Heart right ventricle (tissue), 16 donors: ENCODE data around the gene PDE7B. TPM values are rescaled to one million over a fixed set of nuclear protein-coding genes. Genes with fewer than 3 reads are reported as not detected.

Experiments used
- ATAC-seq, 8 donors: fragments of 200-7000 bp; cut with Tn5 transposase; one replicate each; pipeline ENCODE4 v1.9.1; 2020; ENCODE audit warnings: mild to moderate bottlenecking in 8 of 8, moderate library complexity in 8 of 8, moderate number of reproducible peaks in 1 of 8
- DNase-seq, 2 donors: peaks; one replicate each; pipeline ENCODE4 v3.0.0-alpha.2; 2020
- H3K27ac ChIP-seq, 10 donors: fragments of 200-600 bp; sonication (generic) in 2 of 10; one replicate each; pipeline versions ENCODE4 v1.5.0 to v1.8.0; 2020 to 2022; ENCODE audit warnings: mild to moderate bottlenecking in 3 of 10
- H3K27me3 ChIP-seq, 7 donors: fragments of 200-600 bp; one replicate each; pipeline ENCODE4 v1.8.0; 2021 to 2022; ENCODE audit warnings: mild to moderate bottlenecking in 2 of 7
- H3K36me3 ChIP-seq, 9 donors: fragments of 200-600 bp; sonication (generic) in 1 of 9; one replicate each; pipeline versions ENCODE4 v1.5.0 to v1.8.0; 2020 to 2022; ENCODE audit warnings: mild to moderate bottlenecking in 2 of 9
- H3K4me1 ChIP-seq, 9 donors: fragments of 200-600 bp; sonication (generic) in 1 of 9; one replicate each; pipeline versions ENCODE4 v1.5.0 to v1.8.0; 2020 to 2022; ENCODE audit warnings: mild to moderate bottlenecking in 4 of 9
- H3K4me3 ChIP-seq, 10 donors: fragments of 200-600 bp; sonication (generic) in 2 of 10; one replicate each; pipeline versions ENCODE4 v1.5.0 to v1.8.0; 2020 to 2022; ENCODE audit warnings: mild to moderate bottlenecking in 7 of 10, moderate library complexity in 2 of 10
- H3K9me3 ChIP-seq, 11 donors: fragments of 200-600 bp in 10 of 11; sonication (generic) in 2 of 11; one replicate each; pipeline versions ENCODE4 v1.5.0 to v1.8.0; 2013 to 2022; ENCODE audit warnings: mild to moderate bottlenecking in 2 of 11, control low read depth in 1 of 11, moderate library complexity in 1 of 11
- WGBS, 2 donors: extraction: QIAGEN DNeasy Blood & Tissue Kit; methylation state at CpG; one replicate each; pipeline ENCODE4 v1.1.7; 2013; ENCODE audit warnings: inconsistent platforms in 1 of 2; 5-methylcytosine and 5-hydroxymethylcytosine counted together
- intact Hi-C, 10 donors: fragments of 100-400 bp; cut with DNase I; formaldehyde crosslinking; loops; one replicate each; pipeline versions ENCODE4 v1.11.1 to v1.14.2; 2022
- polyA plus RNA-seq, 2 donors: library from polyadenylated mRNA; stranded (reverse); fragments of 200-250 nt; gene quantifications; one replicate each; pipeline ENCODE4 v1.2.3, GENCODE V29; 2013
- total RNA-seq, 10 donors: library from RNA; stranded (reverse); fragmentation: NEBNext Ultra II Directional in 3 of 10; extraction: Animal tissue kit (Norgen Biotek cat#: 25700) in 3 of 10; gene quantifications; one replicate each; pipeline versions ENCODE4 v1.2.1 to v1.2.4, GENCODE V29; 2021 to 2023
- TF ChIP-seq, protein P1 (sequence below), 9 donors: fragments of 200-600 bp; sonication (generic) in 2 of 9; IDR thresholded peaks; one replicate each; pipeline versions ENCODE4 v1.5.0 to v1.8.0; 2021 to 2022; ENCODE audit warnings: antibody characterized with exemption in 9 of 9, mild to moderate bottlenecking in 5 of 9, moderate library complexity in 1 of 9
- donor health status: Arrhythmogenic right ventricular cardiomyopathy.
- donor health status: ischemic (EF 13 %, LVEDD 7.1; RV severe dilation, severe dysfunction).
- donor health status: healthy with polysubstance abuse.
- donor health status: DM: no; HTN: yes; CAD: no.
- donor health status: DM: no; HTN: no; CAD: no.
- donor health status: ischemic (EF 25% LVEDD 6.9; RV normal size, moderate dysfunction).
- donor health status: ischemic (EF 25% LVEDD 5.7; RV mildly dilated, moderate dysfunction).
- donor health status: healthy.
- donor health status: DM: yes; HTN: yes; CAD: no.
- donor health status: Ischemic cardiomyopathy.
- donor health status: ischemic (EF 35%, LVEDD 5.7; RV mildly dilated, moderate dysfunction).
- donor health status: nonischemic (EF 11% LVEDD 7.7; RV severe dilation, severe dysfunction).
- donor health status: DM: yes; HTN: yes; CAD: no.
- donor health status: PGD.
- donor health status: ischemic (EF 29% LVEDD 5.4; RV normal size, mild dysfunction).
- donor health status: nonischemic (EF 23%, LVEDD 6.1; RV moderate dilation, normal function).

Gene PDE7B
- total and polyA plus RNA-seq, 12 donors = 3.7 to 19.6 (median 10.8) TPM

GRCh38 chr6:136036071-136036380 is 184.5 kb downstream of the PDE7B start:
- no peak for ATAC-seq

DNA sequence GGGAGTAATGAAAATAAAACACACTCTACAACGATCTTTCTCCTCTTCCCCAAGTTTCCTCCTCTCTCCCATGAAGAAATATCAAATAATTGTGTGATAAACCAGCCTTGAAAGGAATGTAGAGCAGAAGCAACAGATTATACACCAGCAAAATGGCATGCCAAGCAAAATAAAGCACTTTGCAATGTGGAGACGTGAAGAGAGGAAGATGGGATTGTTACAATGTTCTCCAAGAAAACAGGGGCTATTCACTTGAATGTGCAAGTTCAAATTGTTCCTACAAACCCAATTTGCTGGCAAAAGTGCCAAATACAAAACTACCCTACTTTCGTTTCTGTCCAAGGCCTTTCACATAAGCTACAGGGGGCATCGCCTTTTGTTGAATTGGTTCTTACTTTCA is 185.1 kb downstream of the PDE7B start:
- TF ChIP-seq, protein P1, sequence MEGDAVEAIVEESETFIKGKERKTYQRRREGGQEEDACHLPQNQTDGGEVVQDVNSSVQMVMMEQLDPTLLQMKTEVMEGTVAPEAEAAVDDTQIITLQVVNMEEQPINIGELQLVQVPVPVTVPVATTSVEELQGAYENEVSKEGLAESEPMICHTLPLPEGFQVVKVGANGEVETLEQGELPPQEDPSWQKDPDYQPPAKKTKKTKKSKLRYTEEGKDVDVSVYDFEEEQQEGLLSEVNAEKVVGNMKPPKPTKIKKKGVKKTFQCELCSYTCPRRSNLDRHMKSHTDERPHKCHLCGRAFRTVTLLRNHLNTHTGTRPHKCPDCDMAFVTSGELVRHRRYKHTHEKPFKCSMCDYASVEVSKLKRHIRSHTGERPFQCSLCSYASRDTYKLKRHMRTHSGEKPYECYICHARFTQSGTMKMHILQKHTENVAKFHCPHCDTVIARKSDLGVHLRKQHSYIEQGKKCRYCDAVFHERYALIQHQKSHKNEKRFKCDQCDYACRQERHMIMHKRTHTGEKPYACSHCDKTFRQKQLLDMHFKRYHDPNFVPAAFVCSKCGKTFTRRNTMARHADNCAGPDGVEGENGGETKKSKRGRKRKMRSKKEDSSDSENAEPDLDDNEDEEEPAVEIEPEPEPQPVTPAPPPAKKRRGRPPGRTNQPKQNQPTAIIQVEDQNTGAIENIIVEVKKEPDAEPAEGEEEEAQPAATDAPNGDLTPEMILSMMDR (IDR thresholded peaks at IDR 0.05) = no peak
- 59 to 64% methylated on average over 4 of the region's 4 CpGs for WGBS, 2 donors
- ATAC-seq (no peak), DNase-seq (no peak)
- no peaks in the 10 kb centered on the region for H3K9me3 ChIP-seq
- peak overlapping the region in 4 of 10 donors; percentile 57 to 67 (median 61) for H3K4me3 ChIP-seq
- H3K27ac ChIP-seq = peak overlapping the region; percentile 17 to 92 (median 86)
- no peaks in the 10 kb centered on the region for H3K27me3 ChIP-seq
- intact Hi-C loops = loop anchor here in 7 of 10 donors (5.0 to 10.0 kb wide), 9 partner anchors 66 to 502 kb away; no protein-coding TSS in a partner anchor
- H3K4me1 ChIP-seq = peaks cover 4 to 96% (median 71%) of the 10 kb centered on the region in 9 donors
- H3K36me3 ChIP-seq = no peaks in the 10 kb centered on the region

More at GRCh38 chr6:136036071-136036380, 184.5 kb downstream of the PDE7B start:
- no peaks in the 10 kb centered on the region for H3K9me3 ChIP-seq
- no peaks in the 10 kb centered on the region for H3K36me3 ChIP-seq
- no peak for DNase-seq
- peaks cover 4 to 91% (median 65%) of the 10 kb centered on the region in 9 donors for H3K4me1 ChIP-seq
- no peaks in the 10 kb centered on the region for H3K27me3 ChIP-seq
- peak overlapping the region in 1 of 10 donors; percentile 67 for H3K4me3 ChIP-seq
- 50 to 52% methylated on average over 2 of the region's 2 CpGs for WGBS, 2 donors
- TF ChIP-seq, protein P1 (IDR thresholded peaks at IDR 0.05) = no peak
- H3K27ac ChIP-seq = peak overlapping the region; percentile 17 to 92 (median 86)
- intact Hi-C loops = loop anchor here in 7 of 10 donors (5.0 to 10.0 kb wide), 9 partner anchors 66 to 501 kb away; no protein-coding TSS in a partner anchor

- Histone ChIP-seq H3K9me3 (no peaks in the 10 kb centered on the region), H3K27ac (peak overlapping the region; percentile 9 to 92 (median 86)), H3K4me3 (peak overlapping the region; percentile 23 to 67 (median 55)), H3K27me3 (no peaks in the 10 kb centered on the region), H3K36me3 (no peaks in the 10 kb centered on the region), H3K4me1 (peaks cover 4 to 99% (median 71%) of the 10 kb centered on the region in 9 donors)
- peak; percentile 25 to 51 (median 36) for ATAC-seq
- intact Hi-C loops = loop anchor here in 7 of 10 donors (5.0 to 10.0 kb wide), 9 partner anchors 65 to 503 kb away; no protein-coding TSS in a partner anchor
- DNase-seq = no peak
- TF ChIP-seq, protein P1 (IDR thresholded peaks at IDR 0.05) = no peak
- WGBS, 2 donors = 12 to 25% methylated on average over 8 of the region's 8 CpGs
Observed at GRCh38 chr6:136037242-136037875, 185.9 kb downstream of the PDE7B start.

DNA sequence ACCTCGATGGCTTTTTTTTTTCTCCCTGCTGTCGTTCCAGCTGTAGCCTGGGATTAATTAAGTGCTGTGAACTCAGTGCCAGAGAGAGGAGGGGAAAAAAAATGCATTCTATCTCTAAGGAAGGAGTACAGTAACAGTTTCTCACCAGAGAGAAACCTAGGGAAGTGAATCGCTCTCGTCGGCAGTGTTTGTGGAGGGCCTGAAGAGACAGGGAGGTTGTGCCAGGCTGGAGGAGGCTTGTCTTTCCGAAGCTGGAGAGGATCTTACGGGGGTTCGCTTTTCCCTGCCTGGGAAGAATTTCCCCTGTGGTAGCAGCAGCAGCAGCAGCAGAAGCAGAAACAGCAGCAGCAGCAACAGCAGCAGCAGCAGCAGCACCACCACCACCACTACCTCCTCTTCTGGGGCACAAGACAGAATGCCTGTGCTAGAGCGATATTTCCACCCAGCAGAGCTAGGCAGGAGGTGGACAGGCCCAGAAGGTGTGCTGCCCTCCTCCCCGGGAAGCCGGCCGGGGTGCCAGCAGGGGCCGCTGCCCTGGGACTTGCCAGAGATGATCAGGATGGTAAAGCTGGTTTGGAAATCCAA is 186.5 kb downstream of the PDE7B start:
- H3K27ac ChIP-seq = peak overlapping the region; percentile 9 to 92 (median 86)
- ATAC-seq (peak; percentile 39 to 79 (median 64)), DNase-seq (peak; percentile 25 to 47)
- H3K27me3 ChIP-seq = no peaks in the 10 kb centered on the region
- H3K9me3 ChIP-seq = no peaks in the 10 kb centered on the region
- peaks cover 4 to 93% (median 70%) of the 10 kb centered on the region in 9 donors for H3K4me1 ChIP-seq
- intact Hi-C loops = loop anchor here in 7 of 10 donors (5.0 to 10.0 kb wide), 9 partner anchors 64 to 503 kb away; no protein-coding TSS in a partner anchor
- no peaks in the 10 kb centered on the region for H3K36me3 ChIP-seq
- peak overlapping the region; percentile 23 to 67 (median 55) for H3K4me3 ChIP-seq
- TF ChIP-seq, protein P1 (IDR thresholded peaks at IDR 0.05) = peak in 7 of 9 donors; percentile 28 to 56 (median 36)
- WGBS, 2 donors = 9 to 11% methylated on average over 13 of the region's 13 CpGs
